ENCODE results near the gene HOXA1. TPM values are rescaled to one million over a fixed set of nuclear protein-coding genes. Genes with fewer than 3 reads are reported as not detected.
A peak's percentile ranks its signal among the peaks of the same experiment; 100 is the strongest.

Gene HOXA1
- total and polyA plus RNA-seq, 2 of the 4 experiments (the other 2 are of a cell fraction): 0.54 to 1.8 TPM

DNA sequence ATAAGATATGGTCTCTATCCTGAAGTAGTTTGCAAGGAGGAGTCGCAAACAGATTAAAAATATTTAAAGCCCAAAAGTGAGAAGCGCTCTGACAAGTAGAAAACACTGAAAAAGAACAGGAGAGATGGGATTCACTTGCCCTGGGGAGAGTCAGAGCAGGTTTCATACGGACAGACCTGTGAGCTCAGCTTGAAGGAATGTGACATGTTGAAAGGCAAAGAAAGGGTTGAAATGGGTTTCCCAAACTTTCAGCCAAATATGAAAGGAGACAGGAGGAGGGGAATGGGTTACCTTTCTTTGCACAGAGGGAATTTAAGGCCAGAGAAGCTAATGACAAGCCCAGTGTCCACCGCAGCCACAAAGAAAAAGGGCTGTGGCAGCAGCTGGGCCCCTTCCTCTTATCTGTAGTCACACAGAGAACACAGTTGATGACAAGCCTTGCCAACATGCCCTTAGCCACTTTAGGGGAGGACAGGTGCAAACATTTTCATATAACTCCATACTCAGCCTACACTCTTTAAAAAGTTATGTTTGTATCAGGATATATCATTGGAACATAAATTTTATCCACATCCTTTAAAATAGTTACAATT is 14.9 kb downstream of the HOXA1 start:
- Histone ChIP-seq H3K23ac (ENCODE audit: low read depth, low read length) (no peak overlapping the region), H3K9me3 (ENCODE audit: control insufficient read depth, insufficient read depth, low read length) (no peaks in the 10 kb centered on the region), H2BK20ac (ENCODE audit: low read depth, low read length) (no peak overlapping the region), H3K27ac (ENCODE audit: insufficient read depth, low read length) (no peak overlapping the region), H3K27me3 (ENCODE audit: control insufficient read depth, insufficient read depth, low read length) (no peaks in the 10 kb centered on the region), H2AK5ac (ENCODE audit: low read depth, low read length) (no peak overlapping the region), H4K20me1 (ENCODE audit: insufficient read depth, low read length) (no peaks in the 10 kb centered on the region), H3K56ac (ENCODE audit: extremely low read depth, insufficient read depth, low read length) (no peak overlapping the region), H3K9ac (ENCODE audit: low read depth, low read length) (no peak overlapping the region), H2AFZ (replicated peaks; ENCODE audit: low read length, poor library complexity) (peak overlapping the region; percentile 49), H4K5ac (ENCODE audit: low read depth, low read length) (no peak overlapping the region), H4K91ac (ENCODE audit: insufficient read depth, low read depth, low read length) (no peak overlapping the region), H3K4me1 (ENCODE audit: control insufficient read depth, insufficient read depth, low read length) (no peaks in the 10 kb centered on the region; the same call in 1 of the 2 replicates), H3K4ac (ENCODE audit: low read depth, low read length) (no peak overlapping the region), H3K9me1 (ENCODE audit: insufficient read depth, low read length) (no peaks in the 10 kb centered on the region), H4K8ac (ENCODE audit: low read depth in 2 of 2, low read length in 2 of 2) (no peak overlapping the region), H3K4me3 (ENCODE audit: insufficient read depth, low read depth, low read length) (no peak overlapping the region), H3K14ac (replicated peaks; ENCODE audit: low read depth, low read length) (no peak overlapping the region), H2BK5ac (ENCODE audit: low read depth, low read length, poor library complexity, severe bottlenecking) (no peak overlapping the region), H3K18ac (ENCODE audit: low read depth, low read length) (no peak overlapping the region), H3K79me1 (ENCODE audit: low read depth in 1 of 2, low read length in 2 of 2) (no peaks in the 10 kb centered on the region), H3K36me3 (ENCODE audit: control insufficient read depth, insufficient read depth, low read length) (no peaks in the 10 kb centered on the region), H2BK120ac (ENCODE audit: low read depth, low read length) (no peak overlapping the region), H2AK9ac (replicated peaks; ENCODE audit: low read depth, low read length, poor library complexity) (peak overlapping the region; percentile 13), H3K4me2 (ENCODE audit: low read depth, low read length) (no peak overlapping the region), H2BK15ac (ENCODE audit: low read depth, low read length) (no peak overlapping the region)
- ChIA-PET POLR2A (ENCODE audit: unreplicated experiment) (no interaction called here), CTCF (interaction anchor here (0.6 kb wide), 1 partner anchor 41 kb away, joined by 3 read pairs; no protein-coding TSS in a partner anchor)
- intact Hi-C loops (cut with micrococcal nuclease): no loop called here
- BruUV-seq (replicated peaks): no TSS peak
- DNase-seq (peak; percentile 40), ATAC-seq (ENCODE audit: low read depth) (no peak)
- 0% methylated on average over 1 of the region's 4 CpGs; no CpG with 5 or more reads in 1 of the 2 experiments for WGBS, 2 experiments (ENCODE audit: extremely low coverage in 2 of 2, insufficient read length in 1 of 2)
- dilution Hi-C loops (cut with HindIII; ENCODE audit: low sequenced_read_pairs, unreplicated experiment): no loop called here
- TF ChIP-seq CEBPB (IDR thresholded peaks at IDR 0.05; ENCODE audit: low read depth, low read length): no peak
- no peak for TF ChIP-seq RFX5 (IDR thresholded peaks at IDR 0.05; ENCODE audit: low read depth, low read length)
- no peak for TF ChIP-seq RCOR1 (IDR thresholded peaks at IDR 0.05; ENCODE audit: insufficient replicate concordance, low read length)
- no peak for TF ChIP-seq CHD1 (IDR thresholded peaks at IDR 0.05; ENCODE audit: low read depth, low read length)
- TF ChIP-seq, protein P1, sequence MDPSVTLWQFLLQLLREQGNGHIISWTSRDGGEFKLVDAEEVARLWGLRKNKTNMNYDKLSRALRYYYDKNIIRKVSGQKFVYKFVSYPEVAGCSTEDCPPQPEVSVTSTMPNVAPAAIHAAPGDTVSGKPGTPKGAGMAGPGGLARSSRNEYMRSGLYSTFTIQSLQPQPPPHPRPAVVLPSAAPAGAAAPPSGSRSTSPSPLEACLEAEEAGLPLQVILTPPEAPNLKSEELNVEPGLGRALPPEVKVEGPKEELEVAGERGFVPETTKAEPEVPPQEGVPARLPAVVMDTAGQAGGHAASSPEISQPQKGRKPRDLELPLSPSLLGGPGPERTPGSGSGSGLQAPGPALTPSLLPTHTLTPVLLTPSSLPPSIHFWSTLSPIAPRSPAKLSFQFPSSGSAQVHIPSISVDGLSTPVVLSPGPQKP (IDR thresholded peaks at IDR 0.05; ENCODE audit: borderline replicate concordance, low read depth, low read length): no peak
- TF ChIP-seq FOS (IDR thresholded peaks at IDR 0.05; ENCODE audit: low read depth, low read length): no peak
- no peak for TF ChIP-seq MAFK (IDR thresholded peaks at IDR 0.05; ENCODE audit: low read depth, low read length)
- no peak for TF ChIP-seq POLR2A (IDR thresholded peaks at IDR 0.05; ENCODE audit: low read depth, low read length)
- TF ChIP-seq BHLHE40 (IDR thresholded peaks at IDR 0.05; ENCODE audit: low read depth, low read length): no peak
- no peak for TF ChIP-seq SMC3 (IDR thresholded peaks at IDR 0.05; ENCODE audit: low read depth, low read length)
- no peak for TF ChIP-seq NFE2L2 (IDR thresholded peaks at IDR 0.05; ENCODE audit: low read depth, low read length)
- no peak for TF ChIP-seq MXI1 (IDR thresholded peaks at IDR 0.05; ENCODE audit: borderline replicate concordance, low read depth, low read length)
- in situ Hi-C loops (cut with MboI; ENCODE audit: low sequenced_read_pairs): no loop called here

All from IMR-90 (cell line).